H9 (cell line): ENCODE measurements around the gene KIAA1549. TPM values are rescaled to one million over a fixed set of nuclear protein-coding genes. Genes with fewer than 3 reads are reported as not detected.

Experiments used
- DNase-seq: peaks from one replicate; pipeline ENCODE4 v3.0.0-alpha.2; 2017
- H2AFZ ChIP-seq: one replicate; pipeline ENCODE4 v1.6.1; 2013; ENCODE audit warnings: mild to moderate bottlenecking, low read length, control low read depth, moderate library complexity
- H2AK5ac ChIP-seq: 2 replicates; pipeline ENCODE4 v1.6.1; 2013; ENCODE audit warnings: low read length, control low read depth, mixed read lengths; ENCODE audit not compliant: insufficient read length
- H2BK120ac ChIP-seq: one replicate; pipeline ENCODE4 v1.6.1; 2013; ENCODE audit warnings: low read depth, mild to moderate bottlenecking, low read length, control low read depth, inconsistent platforms; ENCODE audit not compliant: poor library complexity, severe bottlenecking
- H2BK12ac ChIP-seq: 2 replicates; pipeline ENCODE4 v1.6.1; 2013; ENCODE audit warnings: low read length, control low read depth, mixed read lengths, low read depth; ENCODE audit not compliant: insufficient read length
- H2BK15ac ChIP-seq: 2 replicates; pipeline ENCODE4 v1.6.1; 2013; ENCODE audit warnings: low read depth, low read length, control low read depth
- H2BK20ac ChIP-seq: one replicate; pipeline ENCODE4 v1.6.1; 2013; ENCODE audit warnings: low read depth, mild to moderate bottlenecking, low read length, control low read depth, inconsistent platforms; ENCODE audit not compliant: poor library complexity, severe bottlenecking
- H2BK5ac ChIP-seq: 2 replicates; pipeline ENCODE4 v1.6.1; 2013; ENCODE audit warnings: low read length, control low read depth, mixed read lengths; ENCODE audit not compliant: insufficient read length
- H3K14ac ChIP-seq: 2 replicates; pipeline ENCODE4 v1.6.1; 2013; ENCODE audit warnings: low read length, control low read depth; ENCODE audit not compliant: insufficient read depth
- H3K18ac ChIP-seq: 2 replicates; pipeline ENCODE4 v1.6.1; 2013; ENCODE audit warnings: low read depth, mild to moderate bottlenecking, mixed read lengths, low read length, control low read depth; ENCODE audit not compliant: insufficient read length
- H3K23ac ChIP-seq: 2 replicates; pipeline ENCODE4 v1.6.1; 2013; ENCODE audit warnings: low read length, control low read depth, mixed read lengths, low read depth; ENCODE audit not compliant: insufficient read length
- H3K23me2 ChIP-seq: 2 replicates; pipeline ENCODE4 v1.6.1; 2013; ENCODE audit warnings: low read depth, mild to moderate bottlenecking, mixed read lengths, low read length, control low read depth; ENCODE audit not compliant: insufficient read length, poor library complexity, severe bottlenecking
- H3K27ac ChIP-seq: 2 replicates; pipeline ENCODE4 v1.5.1; 2013; ENCODE audit warnings: low read length, control low read depth, mixed read lengths, low read depth; ENCODE audit not compliant: insufficient read length
- H3K27me3 ChIP-seq: 2 replicates; pipeline ENCODE4 v1.6.1; 2013; ENCODE audit warnings: low read length, control low read depth, inconsistent platforms; ENCODE audit not compliant: insufficient read depth
- H3K4ac ChIP-seq: 2 replicates; pipeline ENCODE4 v1.6.1; 2013; ENCODE audit warnings: low read depth, mild to moderate bottlenecking, control low read depth, inconsistent platforms, low read length, moderate library complexity
- H3K4me1 ChIP-seq: 2 replicates; pipeline ENCODE4 v1.6.1; 2013; ENCODE audit warnings: low read length, control low read depth, inconsistent platforms; ENCODE audit not compliant: insufficient read depth
- H3K4me2 ChIP-seq: 2 replicates; pipeline ENCODE4 v1.6.1; 2013; ENCODE audit warnings: low read length, control low read depth, mixed read lengths; ENCODE audit not compliant: insufficient read length, insufficient read depth
- H3K56ac ChIP-seq: 2 replicates; pipeline ENCODE4 v1.6.1; 2013; ENCODE audit warnings: low read depth, mild to moderate bottlenecking, mixed read lengths, low read length, control low read depth; ENCODE audit not compliant: insufficient read length
- H3K79me1 ChIP-seq: 2 replicates; pipeline ENCODE4 v1.6.1; 2013; ENCODE audit warnings: low read depth, mild to moderate bottlenecking, moderate library complexity, low read length, control low read depth, inconsistent platforms; ENCODE audit not compliant: insufficient read depth, poor library complexity, severe bottlenecking
- H3K79me2 ChIP-seq: 2 replicates; pipeline ENCODE4 v1.6.1; 2013; ENCODE audit warnings: low read length, control low read depth, inconsistent platforms; ENCODE audit not compliant: insufficient read depth
- H3K9ac ChIP-seq: 2 replicates; pipeline ENCODE4 v1.6.1; 2013; ENCODE audit warnings: low read length, control low read depth, mixed read lengths; ENCODE audit not compliant: insufficient read length; ENCODE audit errors: extremely low read depth
- H3K9me3 ChIP-seq: one replicate; pipeline ENCODE4 v1.6.1; 2013; ENCODE audit warnings: low read depth, low read length, inconsistent platforms; ENCODE audit not compliant: control insufficient read depth
- H3T11ph ChIP-seq: one replicate; pipeline ENCODE4 v1.6.1; 2013; ENCODE audit warnings: mild to moderate bottlenecking, low read length, control low read depth, inconsistent platforms
- H4K20me1 ChIP-seq: one replicate; pipeline ENCODE4 v1.6.1; 2013; ENCODE audit not compliant: control insufficient read depth, insufficient read length, insufficient read depth
- H4K5ac ChIP-seq: 2 replicates; pipeline ENCODE4 v1.6.1; 2013; ENCODE audit warnings: low read depth, mild to moderate bottlenecking, mixed read lengths, low read length, control low read depth; ENCODE audit not compliant: insufficient read length
- H4K8ac ChIP-seq: replicated peaks from 2 replicates; pipeline ENCODE4 v1.6.1; 2013; ENCODE audit warnings: low read length, control low read depth, mixed read lengths, low read depth; ENCODE audit not compliant: insufficient read length
- H4K91ac ChIP-seq: 2 replicates; pipeline ENCODE4 v1.6.1; 2013; ENCODE audit warnings: low read depth, mild to moderate bottlenecking, moderate library complexity, mixed read lengths, low read length, control low read depth; ENCODE audit not compliant: insufficient read length
- H3K27ac Mint-ChIP-seq, 3 experiments: 2 replicates in 2 of 3; 3 replicates in 1 of 3; pipeline ENCODE4 v1.8.0; 2020 to 2021; ENCODE audit warnings: mixed read lengths in 3 of 3, mild to moderate bottlenecking in 1 of 3, moderate library complexity in 1 of 3
- H3K27me3 Mint-ChIP-seq: 2 replicates; pipeline ENCODE4 v1.8.0; 2021; ENCODE audit warnings: low read depth, mild to moderate bottlenecking, moderate library complexity, mixed read lengths
- H3K36me3 Mint-ChIP-seq, 3 experiments: 2 replicates in 2 of 3; 3 replicates in 1 of 3; pipeline ENCODE4 v1.8.0; 2020 to 2021; ENCODE audit warnings: low read depth in 3 of 3, mixed read lengths in 3 of 3; ENCODE audit not compliant: insufficient read depth in 1 of 3
- H3K4me1 Mint-ChIP-seq, 2 experiments: 2 replicates each; pipeline ENCODE4 v1.8.0; 2020; ENCODE audit warnings: mixed read lengths in 2 of 2
- H3K4me3 Mint-ChIP-seq, 2 experiments: 2 replicates in 1 of 2; 3 replicates in 1 of 2; pipeline ENCODE4 v1.8.0; 2020 to 2021; ENCODE audit warnings: mild to moderate bottlenecking in 2 of 2, mixed read lengths in 2 of 2, moderate library complexity in 1 of 2
- H3K9me3 Mint-ChIP-seq, 2 experiments: 2 replicates in 1 of 2; 3 replicates in 1 of 2; pipeline ENCODE4 v1.8.0; 2020; ENCODE audit warnings: mild to moderate bottlenecking in 2 of 2, mixed read lengths in 2 of 2, moderate library complexity in 1 of 2
- CTCF ChIP-seq: fragments of 200-600 bp; sonication (generic); conservative IDR thresholded peaks from 3 replicates; pipeline ENCODE4 v1.8.0; 2021; ENCODE audit warnings: antibody characterized with exemption, mild to moderate bottlenecking
- WGBS: extraction: QIAGEN DNeasy Blood & Tissue Kit; methylation state at CpG from one replicate; pipeline ENCODE4 v1.1.7; 2013; ENCODE audit warnings: missing lambda C conversion rate, low lambda C conversion rate, mixed read lengths; ENCODE audit not compliant: insufficient read length; ENCODE audit errors: extremely low coverage; 5-methylcytosine and 5-hydroxymethylcytosine counted together
- total RNA-seq: library from RNA; stranded (reverse); gene quantifications from 2 replicates; pipeline ENCODE4 v1.2.1, GENCODE V29; 2021

KIAA1549 gene
- total RNA-seq, 1 experiment from 2014 or later = 11.9 TPM

- no peak overlapping the region for H3K9ac ChIP-seq
- H3K36me3 Mint-ChIP-seq = no peaks in the 10 kb centered on the region; a peak in 2 of 7 replicates
- no peak overlapping the region for H4K8ac ChIP-seq
- DNase-seq = no peak
- H2BK20ac ChIP-seq = no peak overlapping the region
- H3K4me3 Mint-ChIP-seq = no peak overlapping the region
- H3T11ph ChIP-seq = no peak overlapping the region
- no peak overlapping the region for H4K5ac ChIP-seq
- no peak overlapping the region for H3K4ac ChIP-seq
- H2BK120ac ChIP-seq = no peak overlapping the region
- WGBS = no CpG with 5 or more reads among the region's 2 CpGs
- peaks cover 0 to 3% of the 10 kb centered on the region in 2 experiments; a peak in 2 of 5 replicates for H3K9me3 Mint-ChIP-seq
- no peak overlapping the region for H2AK5ac ChIP-seq
- H3K4me1 ChIP-seq = no peaks in the 10 kb centered on the region
- no peak overlapping the region for H2AFZ ChIP-seq
- H2BK5ac ChIP-seq = no peak overlapping the region
- H3K79me2 ChIP-seq = no peaks in the 10 kb centered on the region
- no peak overlapping the region for H2BK15ac ChIP-seq
- TF ChIP-seq CTCF = no peak
- H3K4me2 ChIP-seq = no peak overlapping the region
- H3K56ac ChIP-seq = no peak overlapping the region
- no peaks in the 10 kb centered on the region for H3K27me3 Mint-ChIP-seq
- H3K4me1 Mint-ChIP-seq = peaks cover 2 to 4% of the 10 kb centered on the region in 2 experiments; a peak in 1 of 4 replicates
- H3K79me1 ChIP-seq = no peaks in the 10 kb centered on the region
- H3K18ac ChIP-seq = no peak overlapping the region
- no peak overlapping the region for H4K91ac ChIP-seq
- H3K23ac ChIP-seq = no peak overlapping the region
- no peak overlapping the region for H3K14ac ChIP-seq
- no peaks in the 10 kb centered on the region for H3K27me3 ChIP-seq
- no peak overlapping the region for H3K27ac Mint-ChIP-seq
- no peak overlapping the region for H2BK12ac ChIP-seq
- no peaks in the 10 kb centered on the region for H3K23me2 ChIP-seq
- H3K27ac ChIP-seq = no peak overlapping the region
- no peaks in the 10 kb centered on the region for H4K20me1 ChIP-seq
- no peaks in the 10 kb centered on the region for H3K9me3 ChIP-seq
These were observed 152.9 kb downstream of the KIAA1549 start for GRCh38 chr7:138828302-138828701.
